ENCODE results near the gene PYCARD.
A peak's percentile ranks its signal among the peaks of the same experiment; 100 is the strongest.
"Not testable (repeated sequence)": the region's sequence is repeated elsewhere in the genome, so short reads cannot be mapped to it uniquely, and the experiment has no call there.

Gene PYCARD

GRCh38 chr16:31181102-31181830 lies 21.3 kb downstream of the PYCARD start:
- no peak for TF ChIP-seq CTCF (IDR thresholded peaks at IDR 0.05)
- intact Hi-C loops (cut with DNase I; ENCODE audit: low total_unique reads): loop anchor here (10.0 kb wide), 1 partner anchor 324 kb away; the partner anchor contains the start of gene RUSF1
- Histone ChIP-seq H3K27me3 (no peaks in the 10 kb centered on the region), H3K4me1 (peaks cover 0 to 39% (median 37%) of the 10 kb centered on the region in 4 donors), H3K27ac (peak overlapping the region; percentile 95 to 100), H3K36me3 (peaks cover 32 to 39% (median 39%) of the 10 kb centered on the region in 3 donors), H3K9me3 (no peaks in the 10 kb centered on the region), H3K4me3 (peak overlapping the region; percentile 78 to 100)
- peak; percentile 52 to 73 for DNase-seq

GRCh38 chr16:31179747-31180459 lies 22.7 kb downstream of the PYCARD start, which contains the start of gene FUS:
Gene FUS (plus strand): TSS chr16:31180139. CDS start chr16:31180215, 76 bp downstream.
- Histone ChIP-seq H3K27me3 (no peaks in the 10 kb centered on the region), H3K36me3 (peaks cover 19 to 26% (median 26%) of the 10 kb centered on the region in 3 donors), H3K9me3 (no peaks in the 10 kb centered on the region), H3K4me1 (peaks cover 0 to 39% (median 37%) of the 10 kb centered on the region in 4 donors), H3K4me3 (peak within 1 kb of the TSS; percentile 78 to 100), H3K27ac (peak within 1 kb of the TSS; percentile 95 to 100)
- TF ChIP-seq CTCF (IDR thresholded peaks at IDR 0.05): peak in 1 of 2 experiments; percentile 16
- peak; percentile 89 to 94 for DNase-seq
- intact Hi-C loops (cut with DNase I; ENCODE audit: low total_unique reads): loop anchor here (10.0 kb wide), 1 partner anchor 325 kb away; the partner anchor contains the start of gene RUSF1

- TF ChIP-seq CTCF (IDR thresholded peaks at IDR 0.05): no peak
- no peak for DNase-seq
- intact Hi-C loops (cut with DNase I; ENCODE audit: low total_unique reads): no loop called here
Observed at GRCh38 chr16:31179219-31179746, 23.3 kb downstream of the PYCARD start.

GRCh38 chr16:31177136-31177535 lies 25.4 kb downstream of the PYCARD start:
- no peak for TF ChIP-seq CTCF (IDR thresholded peaks at IDR 0.05)
- H3K27ac ChIP-seq: no peak overlapping the region
- no peaks in the 10 kb centered on the region for H3K9me3 ChIP-seq
- DNase-seq: no peak
- no peaks in the 10 kb centered on the region for H3K27me3 ChIP-seq
- H3K4me3 ChIP-seq: no peak overlapping the region
- H3K4me1 ChIP-seq: peaks cover 0 to 22% (median 17%) of the 10 kb centered on the region in 4 donors
- intact Hi-C loops (cut with DNase I; ENCODE audit: low total_unique reads): no loop called here
- no peaks in the 10 kb centered on the region for H3K36me3 ChIP-seq

More at GRCh38 chr16:31179219-31179746, 23.3 kb downstream of the PYCARD start:
- Histone ChIP-seq H3K27ac (peak overlapping the region; percentile 95 to 100), H3K4me3 (peak overlapping the region; percentile 78 to 100), H3K27me3 (no peaks in the 10 kb centered on the region), H3K4me1 (peaks cover 0 to 39% (median 37%) of the 10 kb centered on the region in 4 donors), H3K36me3 (peaks cover 13 to 20% (median 20%) of the 10 kb centered on the region in 3 donors), H3K9me3 (no peaks in the 10 kb centered on the region)

GRCh38 chr16:31170048-31170447 lies 32.5 kb downstream of the PYCARD start:
- H3K4me3 ChIP-seq; H3K9me3 ChIP-seq; H3K27me3 ChIP-seq; H3K36me3 ChIP-seq; H3K4me1 ChIP-seq; H3K27ac ChIP-seq; DNase-seq; intact Hi-C loops (cut with DNase I; ENCODE audit: low total_unique reads): not testable (repeated sequence)
